ENCODE results near the gene ZSCAN2. TPM values are rescaled to one million over a fixed set of nuclear protein-coding genes. Genes with fewer than 3 reads are reported as not detected.

Gene ZSCAN2
- total and polyA plus RNA-seq, 2 of the 4 experiments (the other 2 are of a cell fraction) = 10.4 to 18.3 TPM

DNA sequence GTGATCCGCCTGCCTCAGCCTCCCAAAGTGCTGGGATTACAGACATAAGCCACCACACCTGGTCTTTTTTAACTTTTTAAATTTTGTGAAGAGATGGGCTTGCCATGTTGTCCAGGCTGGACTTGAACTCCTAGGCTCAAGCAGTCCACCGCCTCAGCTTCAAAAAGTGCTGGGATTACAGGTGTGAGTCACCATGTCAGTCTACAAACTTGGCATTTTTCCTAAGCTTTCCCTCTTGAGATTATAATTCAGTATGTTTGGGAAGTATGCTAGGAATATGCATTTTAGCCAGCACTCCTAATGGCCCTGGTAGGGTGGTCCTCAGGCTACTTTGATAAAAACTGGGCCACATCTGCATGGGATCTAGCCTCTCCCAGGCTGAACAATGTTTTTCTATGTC, 48.9 kb downstream of the ZSCAN2 start:
- H2BK120ac ChIP-seq (ENCODE audit: low read depth, low read length) = no peak overlapping the region
- peaks cover 11% of the 10 kb centered on the region for H3K9me1 ChIP-seq (ENCODE audit: insufficient read depth, low read length)
- 0 out of 2 replicates have a peak, but pooled peaks cover 5% of the 10 kb centered on the region for H4K20me1 ChIP-seq (ENCODE audit: insufficient read depth, low read length)
- H3K4me1 ChIP-seq (ENCODE audit: control insufficient read depth, insufficient read depth, low read length) = peaks cover 4% of the 10 kb centered on the region
- no peak overlapping the region for H3K4me2 ChIP-seq (ENCODE audit: low read depth, low read length)
- no peaks in the 10 kb centered on the region for H3K9me3 ChIP-seq (ENCODE audit: control insufficient read depth, insufficient read depth, low read length)
- no peak overlapping the region for H2BK20ac ChIP-seq (ENCODE audit: low read depth, low read length)
- TF ChIP-seq, protein P1, sequence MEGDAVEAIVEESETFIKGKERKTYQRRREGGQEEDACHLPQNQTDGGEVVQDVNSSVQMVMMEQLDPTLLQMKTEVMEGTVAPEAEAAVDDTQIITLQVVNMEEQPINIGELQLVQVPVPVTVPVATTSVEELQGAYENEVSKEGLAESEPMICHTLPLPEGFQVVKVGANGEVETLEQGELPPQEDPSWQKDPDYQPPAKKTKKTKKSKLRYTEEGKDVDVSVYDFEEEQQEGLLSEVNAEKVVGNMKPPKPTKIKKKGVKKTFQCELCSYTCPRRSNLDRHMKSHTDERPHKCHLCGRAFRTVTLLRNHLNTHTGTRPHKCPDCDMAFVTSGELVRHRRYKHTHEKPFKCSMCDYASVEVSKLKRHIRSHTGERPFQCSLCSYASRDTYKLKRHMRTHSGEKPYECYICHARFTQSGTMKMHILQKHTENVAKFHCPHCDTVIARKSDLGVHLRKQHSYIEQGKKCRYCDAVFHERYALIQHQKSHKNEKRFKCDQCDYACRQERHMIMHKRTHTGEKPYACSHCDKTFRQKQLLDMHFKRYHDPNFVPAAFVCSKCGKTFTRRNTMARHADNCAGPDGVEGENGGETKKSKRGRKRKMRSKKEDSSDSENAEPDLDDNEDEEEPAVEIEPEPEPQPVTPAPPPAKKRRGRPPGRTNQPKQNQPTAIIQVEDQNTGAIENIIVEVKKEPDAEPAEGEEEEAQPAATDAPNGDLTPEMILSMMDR (conservative IDR thresholded peaks at IDR 0.05; ENCODE audit: low read depth, low read length) = no peak
- no peak for TF ChIP-seq MAFK (IDR thresholded peaks at IDR 0.05; ENCODE audit: low read depth, low read length)
- no peak for TF ChIP-seq POLR2A (IDR thresholded peaks at IDR 0.05; ENCODE audit: low read depth, low read length)
- no peak for TF ChIP-seq SMC3 (IDR thresholded peaks at IDR 0.05; ENCODE audit: low read depth, low read length)
- no peak for TF ChIP-seq ELK1 (IDR thresholded peaks at IDR 0.05; ENCODE audit: borderline replicate concordance, low read depth, low read length)
- TF ChIP-seq RFX5 (IDR thresholded peaks at IDR 0.05; ENCODE audit: low read depth, low read length) = no peak
- no peak for TF ChIP-seq USF2 (IDR thresholded peaks at IDR 0.05; ENCODE audit: low read depth, low read length)
- no peak for TF ChIP-seq RCOR1 (IDR thresholded peaks at IDR 0.05; ENCODE audit: insufficient replicate concordance, low read length)
- TF ChIP-seq MAZ (IDR thresholded peaks at IDR 0.05; ENCODE audit: borderline replicate concordance, low read depth, low read length) = no peak
- TF ChIP-seq RAD21 (IDR thresholded peaks at IDR 0.05; ENCODE audit: low read length) = no peak
- no peak for TF ChIP-seq BHLHE40 (IDR thresholded peaks at IDR 0.05; ENCODE audit: low read depth, low read length)
- H4K91ac ChIP-seq (ENCODE audit: insufficient read depth, low read depth, low read length) = no peak overlapping the region
- H2AFZ ChIP-seq (replicated peaks; ENCODE audit: low read length, poor library complexity) = no peak overlapping the region
- no peak overlapping the region for H2AK9ac ChIP-seq (replicated peaks; ENCODE audit: low read depth, low read length, poor library complexity)
- ATAC-seq (ENCODE audit: low read depth) = no peak
- peak; percentile 31 for DNase-seq
- H3K56ac ChIP-seq (ENCODE audit: extremely low read depth, insufficient read depth, low read length) = no peak overlapping the region
- dilution Hi-C loops (cut with HindIII; ENCODE audit: low sequenced_read_pairs, unreplicated experiment) (no loop called here), in situ Hi-C loops (cut with MboI; ENCODE audit: low sequenced_read_pairs) (no loop called here), intact Hi-C loops (cut with micrococcal nuclease) (loop anchor here (5.0 kb wide), 1 partner anchor 47 kb away; the partner anchor contains the start of gene ZSCAN2)
- no CpG with 5 or more reads among the region's 2 CpGs for WGBS, 2 experiments (ENCODE audit: extremely low coverage in 2 of 2, insufficient read length in 1 of 2)
- no peak overlapping the region for H3K4ac ChIP-seq (ENCODE audit: low read depth, low read length)
- no peak overlapping the region for H3K4me3 ChIP-seq (ENCODE audit: insufficient read depth, low read depth, low read length)
- peaks cover 30 to 53% of the 10 kb centered on the region in 2 experiments for H3K79me1 ChIP-seq (ENCODE audit: low read depth in 1 of 2, low read length in 2 of 2)
- H3K23ac ChIP-seq (ENCODE audit: low read depth, low read length) = no peak overlapping the region
- H3K36me3 ChIP-seq (ENCODE audit: control insufficient read depth, insufficient read depth, low read length) = peaks cover 45% of the 10 kb centered on the region
- no peaks in the 10 kb centered on the region for H3K27me3 ChIP-seq (ENCODE audit: control insufficient read depth, insufficient read depth, low read length)
- no peak overlapping the region for H3K27ac ChIP-seq (ENCODE audit: insufficient read depth, low read length)
- H4K5ac ChIP-seq (ENCODE audit: low read depth, low read length) = no peak overlapping the region
- POLR2A ChIA-PET (ENCODE audit: unreplicated experiment) = interaction anchor here (0.6 kb wide), 1 partner anchor 12 kb away, joined by 8 read pairs; no protein-coding TSS in a partner anchor
- H2BK5ac ChIP-seq (ENCODE audit: low read depth, low read length, poor library complexity, severe bottlenecking) = no peak overlapping the region
- no TSS peak for BruUV-seq (replicated peaks)
- CTCF ChIA-PET = no interaction called here
- H2BK15ac ChIP-seq (ENCODE audit: low read depth, low read length) = no peak overlapping the region
- no peak overlapping the region for H2AK5ac ChIP-seq (ENCODE audit: low read depth, low read length)
- no peak overlapping the region for H3K9ac ChIP-seq (ENCODE audit: low read depth, low read length)
- H3K14ac ChIP-seq (replicated peaks; ENCODE audit: low read depth, low read length) = no peak overlapping the region
- no peak overlapping the region for H3K18ac ChIP-seq (ENCODE audit: low read depth, low read length)
- no peak overlapping the region for H4K8ac ChIP-seq (ENCODE audit: low read depth in 2 of 2, low read length in 2 of 2)

Data from IMR-90 (cell line).